A549 (cell line): Measurements from ENCODE around the gene ZNF581.

Experiments
- EHMT2 ChIP-seq: fragments of 200-600 bp; sonication (generic); IDR thresholded peaks from 2 replicates; pipeline ENCODE4 v1.6.1; 2016; ENCODE audit warnings: antibody characterized with exemption, low read depth, mild to moderate bottlenecking, moderate library complexity
- MAFK ChIP-seq: fragments of 450-650 bp; IDR thresholded peaks from 2 replicates; pipeline ENCODE4 v1.6.1; 2014; ENCODE audit not compliant: partially characterized antibody
- MYC ChIP-seq: IDR thresholded peaks from 2 replicates; pipeline ENCODE4 v1.6.1; 2012; ENCODE audit warnings: mild to moderate bottlenecking, inconsistent platforms, low read length, improper control_type of control experiment, borderline replicate concordance
- REST ChIP-seq: fragments of 200-600 bp; sonication (generic); IDR thresholded peaks from 2 replicates; pipeline ENCODE4 v1.6.1; 2016; ENCODE audit warnings: antibody characterized with exemption, mild to moderate bottlenecking, moderate library complexity
- SREBF2 ChIP-seq: fragments of 450-650 bp; IDR thresholded peaks from 2 replicates; pipeline ENCODE4 v1.6.1; 2014; ENCODE audit warnings: mild to moderate bottlenecking, moderate library complexity
- TF ChIP-seq, protein P1 (sequence below): IDR thresholded peaks from 2 replicates; pipeline ENCODE4 v1.6.1; 2012
- TF ChIP-seq, protein P2 (sequence below): fragments of >200 bp; sonication (Bioruptor Twin); formaldehyde crosslinking; IDR thresholded peaks from 3 replicates; pipeline ENCODE4 v1.5.1; 2016

DNA sequence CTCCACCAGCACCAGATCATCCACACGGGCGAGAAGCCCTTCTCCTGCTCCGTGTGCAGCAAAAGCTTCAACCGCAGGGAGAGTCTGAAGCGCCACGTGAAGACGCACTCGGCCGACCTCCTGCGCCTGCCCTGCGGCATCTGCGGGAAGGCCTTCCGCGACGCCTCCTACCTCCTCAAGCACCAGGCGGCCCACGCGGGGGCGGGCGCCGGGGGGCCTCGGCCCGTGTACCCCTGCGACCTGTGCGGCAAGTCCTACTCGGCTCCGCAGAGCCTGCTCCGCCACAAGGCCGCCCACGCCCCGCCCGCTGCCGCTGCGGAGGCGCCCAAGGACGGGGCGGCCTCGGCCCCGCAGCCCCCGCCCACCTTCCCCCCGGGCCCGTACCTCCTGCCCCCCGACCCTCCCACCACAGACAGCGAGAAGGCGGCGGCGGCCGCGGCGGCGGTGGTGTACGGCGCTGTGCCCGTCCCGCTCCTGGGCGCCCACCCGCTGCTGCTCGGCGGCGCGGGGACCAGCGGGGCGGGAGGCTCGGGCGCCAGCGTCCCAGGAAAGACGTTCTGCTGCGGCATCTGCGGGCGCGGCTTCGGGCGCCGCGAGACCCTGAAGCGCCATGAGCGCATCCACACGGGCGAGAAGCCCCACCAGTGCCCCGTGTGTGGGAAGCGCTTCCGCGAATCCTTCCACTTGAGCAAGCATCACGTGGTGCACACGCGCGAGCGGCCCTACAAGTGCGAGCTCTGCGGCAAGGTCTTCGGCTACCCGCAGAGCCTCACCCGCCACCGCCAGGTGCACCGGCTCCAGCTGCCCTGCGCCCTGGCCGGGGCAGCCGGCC is 28.5 kb upstream of the ZNF581 start:
- TF ChIP-seq, protein P1, sequence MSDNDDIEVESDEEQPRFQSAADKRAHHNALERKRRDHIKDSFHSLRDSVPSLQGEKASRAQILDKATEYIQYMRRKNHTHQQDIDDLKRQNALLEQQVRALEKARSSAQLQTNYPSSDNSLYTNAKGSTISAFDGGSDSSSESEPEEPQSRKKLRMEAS = no peak
- TF ChIP-seq, protein P2, sequence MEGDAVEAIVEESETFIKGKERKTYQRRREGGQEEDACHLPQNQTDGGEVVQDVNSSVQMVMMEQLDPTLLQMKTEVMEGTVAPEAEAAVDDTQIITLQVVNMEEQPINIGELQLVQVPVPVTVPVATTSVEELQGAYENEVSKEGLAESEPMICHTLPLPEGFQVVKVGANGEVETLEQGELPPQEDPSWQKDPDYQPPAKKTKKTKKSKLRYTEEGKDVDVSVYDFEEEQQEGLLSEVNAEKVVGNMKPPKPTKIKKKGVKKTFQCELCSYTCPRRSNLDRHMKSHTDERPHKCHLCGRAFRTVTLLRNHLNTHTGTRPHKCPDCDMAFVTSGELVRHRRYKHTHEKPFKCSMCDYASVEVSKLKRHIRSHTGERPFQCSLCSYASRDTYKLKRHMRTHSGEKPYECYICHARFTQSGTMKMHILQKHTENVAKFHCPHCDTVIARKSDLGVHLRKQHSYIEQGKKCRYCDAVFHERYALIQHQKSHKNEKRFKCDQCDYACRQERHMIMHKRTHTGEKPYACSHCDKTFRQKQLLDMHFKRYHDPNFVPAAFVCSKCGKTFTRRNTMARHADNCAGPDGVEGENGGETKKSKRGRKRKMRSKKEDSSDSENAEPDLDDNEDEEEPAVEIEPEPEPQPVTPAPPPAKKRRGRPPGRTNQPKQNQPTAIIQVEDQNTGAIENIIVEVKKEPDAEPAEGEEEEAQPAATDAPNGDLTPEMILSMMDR = no peak
- no peak for TF ChIP-seq MYC
- no peak for TF ChIP-seq REST
- no peak for TF ChIP-seq SREBF2
- no peak for TF ChIP-seq MAFK
- TF ChIP-seq EHMT2 = no peak
